HepG2 (cell line): ENCODE results near the gene AHSA1. TPM values are rescaled to one million over a fixed set of nuclear protein-coding genes. Genes with fewer than 3 reads are reported as not detected.

Experiments
- ATAC-seq: fragments of 200-7000 bp; cut with Tn5 transposase; 3 replicates; pipeline ENCODE4 v1.9.1; 2020; ENCODE audit warnings: mild to moderate bottlenecking, moderate library complexity
- BruUV-seq: library from RNA; stranded (reverse); fragments of 400-500 nt; replicated peaks from 2 replicates; lab custom pipeline; 2021; lab: Mats Ljungman, UMichigan
- CTCF ChIA-PET: fragments of 300-600 bp; formaldehyde crosslinking; extraction: SDS; loops from one replicate; lab custom pipeline; 2021; ENCODE audit warnings: low total read pairs, inconsistent platforms, low intra/inter-chr PET ratio; lab: Yijun Ruan, JAX
- POLR2A ChIA-PET: fragments of 350-600 bp; sonication (Branson Sonifier 250); formaldehyde crosslinking; loops from one replicate; lab custom pipeline; 2020; ENCODE audit warnings: antibody characterized with exemption, inconsistent platforms; lab: Yijun Ruan, JAX
- DNase-seq: peaks from one replicate; pipeline ENCODE4 v3.0.0-alpha.2; 2015; ENCODE audit warnings: low spot score
- FAIRE-seq: peaks from 3 replicates; lab custom pipeline; 2011; peaks lifted over from hg19 to GRCh38; lab: Jason Lieb, UNC
- H2AFZ ChIP-seq: one replicate; pipeline ENCODE4 v1.6.1; 2011; ENCODE audit warnings: low read length, inconsistent platforms
- H3K27ac ChIP-seq: fragments of 300-600 bp; 3 replicates; pipeline ENCODE4 v1.8.0; 2011; ENCODE audit warnings: mixed run types, mild to moderate bottlenecking, mixed read lengths, low read length, inconsistent platforms; ENCODE audit not compliant: insufficient read depth; ENCODE audit errors: extremely low read length
- H3K27me3 ChIP-seq, 2 experiments: fragments of 200-600 bp in 1 of 2; 2 replicates in 1 of 2; 3 replicates in 1 of 2; pipeline versions ENCODE4 v1.6.0 to v1.8.0; 2011; ENCODE audit warnings: low read length in 2 of 2, mild to moderate bottlenecking in 2 of 2, moderate library complexity in 2 of 2, inconsistent platforms in 1 of 2; ENCODE audit not compliant: insufficient read depth in 2 of 2, control insufficient read depth in 1 of 2
- H3K36me3 ChIP-seq, 2 experiments: fragments of 200-600 bp in 1 of 2; replicated peaks in 1 of 2; 2 replicates in 1 of 2; 3 replicates in 1 of 2; pipeline versions ENCODE4 v1.5.1 to v1.8.0; 2011; ENCODE audit warnings: low read length in 2 of 2, inconsistent platforms in 1 of 2; ENCODE audit not compliant: insufficient read depth in 2 of 2, control insufficient read depth in 1 of 2
- H3K4me1 ChIP-seq: 2 replicates; pipeline ENCODE4 v1.5.1; 2012; ENCODE audit warnings: low read length, inconsistent platforms; ENCODE audit not compliant: insufficient read depth
- H3K4me2 ChIP-seq: 2 replicates; pipeline ENCODE4 v1.6.0; 2011; ENCODE audit warnings: low read depth, low read length, inconsistent platforms
- H3K4me3 ChIP-seq, 3 experiments: fragments of 200-600 bp in 1 of 3; sonication (generic), shearing (Covaris generic) in 1 of 3; replicated peaks in 1 of 3; 2 replicates each; pipeline ENCODE4 v1.5.1; 2011 to 2016; ENCODE audit warnings: low read length in 3 of 3, inconsistent platforms in 2 of 3, low read depth in 2 of 3, mild to moderate bottlenecking in 2 of 3, control low read depth in 1 of 3, mixed read lengths in 1 of 3; ENCODE audit not compliant: insufficient read depth in 1 of 3
- H3K79me2 ChIP-seq: one replicate; pipeline ENCODE4 v1.6.1; 2011; ENCODE audit warnings: low read length, inconsistent platforms; ENCODE audit not compliant: insufficient read depth
- H3K9ac ChIP-seq: 2 replicates; pipeline ENCODE4 v1.6.0; 2011; ENCODE audit warnings: mild to moderate bottlenecking, low read depth, low read length, inconsistent platforms; ENCODE audit not compliant: insufficient read depth
- H3K9me3 ChIP-seq: 2 replicates; pipeline ENCODE4 v1.5.1; 2012; ENCODE audit warnings: mild to moderate bottlenecking, low read length
- H4K20me1 ChIP-seq: 2 replicates; pipeline ENCODE4 v1.6.0; 2011; ENCODE audit warnings: inconsistent platforms, mild to moderate bottlenecking, low read length, moderate library complexity; ENCODE audit not compliant: insufficient read depth
- CERS6 ChIP-seq: sonication (generic); formaldehyde crosslinking; IDR thresholded peaks from 2 replicates; pipeline ENCODE4 v1.5.0; 2020; ENCODE audit warnings: missing genetic modification reagents
- HNRNPL ChIP-seq: fragments of 200-400 bp; formaldehyde crosslinking; IDR thresholded peaks from 2 replicates; pipeline ENCODE4 v1.6.1; 2017; ENCODE audit warnings: mild to moderate bottlenecking, low read depth, low read length
- MIER3 ChIP-seq: IDR thresholded peaks from 2 replicates; pipeline ENCODE4 v1.6.1; 2016; ENCODE audit warnings: missing compliant biosample characterization, borderline replicate concordance
- TOPORS ChIP-seq: sonication (generic); formaldehyde crosslinking; IDR thresholded peaks from 2 replicates; pipeline ENCODE4 v1.8.0; 2023; ENCODE audit warnings: mild to moderate bottlenecking, missing genetic modification reagents
- ZBTB20 ChIP-seq: sonication (generic); formaldehyde crosslinking; IDR thresholded peaks from 2 replicates; pipeline ENCODE4 v1.8.1; 2023; ENCODE audit warnings: missing genetic modification reagents, low read depth, mild to moderate bottlenecking, borderline replicate concordance
- ZBTB38 ChIP-seq: sonication (generic); formaldehyde crosslinking; IDR thresholded peaks from 2 replicates; pipeline ENCODE4 v1.5.1; 2020; ENCODE audit warnings: mild to moderate bottlenecking, missing genetic modification reagents
- ZNF598 ChIP-seq: sonication (generic); formaldehyde crosslinking; IDR thresholded peaks from 2 replicates; pipeline ENCODE4 v1.5.1; 2020; ENCODE audit warnings: mild to moderate bottlenecking, missing genetic modification reagents, borderline replicate concordance
- WGBS: methylation state at CpG from one replicate; pipeline ENCODE4 v1.1.6; 2017; ENCODE audit warnings: low lambda C conversion rate; 5-methylcytosine and 5-hydroxymethylcytosine counted together
- in situ Hi-C: cut with HindIII; loops from 2 replicates; pipeline ENCODE4 v1.10.0; 2017; ENCODE audit warnings: low pct_unique_long_range_greater_than_20kb; ENCODE audit not compliant: extremely low pct_ligation_motif_present
- intact Hi-C: fragments of 100-400 bp; cut with micrococcal nuclease; formaldehyde crosslinking; loops from one replicate; pipeline ENCODE4 v1.10.0; 2022; ENCODE audit not compliant: unreplicated experiment
- polyA plus RNA-seq, 8 experiments: library from polyadenylated mRNA; depleted of rRNA in 3 of 8; stranded (reverse) in 7 of 8; unstranded in 1 of 8; fragments of >200 nt; fragmentation: Illumina TruSeq in 4 of 8; extraction: Trizol in 4 of 8; gene quantifications; 2 replicates each; pipeline versions ENCODE4 v1.2.1 to v1.2.3, GENCODE V29; 2011 to 2016; ENCODE audit warnings: low read depth in 4 of 8, missing spikeins in 1 of 8, mixed read lengths in 1 of 8; ENCODE audit not compliant: insufficient read depth in 1 of 8
- total RNA-seq, 5 experiments: library from RNA; depleted of rRNA; stranded (reverse); fragments of >200 nt; fragmentation: Illumina TruSeq; extraction: Trizol; gene quantifications; 2 replicates each; pipeline ENCODE4 v1.2.3, GENCODE V29; 2016; ENCODE audit warnings: low read depth in 1 of 5

Gene AHSA1
- total and polyA plus RNA-seq, 2 of the 13 experiments (the other 11 are each of a cell fraction or from before 2014, with no cell fraction given), result 113 to 241 TPM

DNA sequence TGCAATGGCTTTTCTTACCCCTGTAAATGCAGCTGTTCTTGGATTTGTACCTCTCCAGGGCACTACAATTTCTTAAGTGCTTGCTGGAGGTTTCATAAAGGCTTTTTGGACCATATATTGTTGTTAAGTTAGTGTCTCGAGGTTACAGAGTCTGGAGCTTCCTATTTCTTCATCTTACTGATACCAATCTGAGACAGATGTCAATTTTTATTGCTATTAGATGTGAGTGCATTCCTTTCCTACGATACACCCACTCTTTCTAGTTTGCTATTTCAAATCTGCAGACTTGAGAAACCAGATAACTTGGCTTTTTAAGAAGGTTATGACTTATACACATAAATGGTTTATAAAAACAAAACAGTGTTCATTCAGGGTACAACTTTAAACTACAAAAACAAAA lies 36.7 kb upstream of the AHSA1 start:
- no peaks in the 10 kb centered on the region for H3K4me1 ChIP-seq
- no peak for TF ChIP-seq HNRNPL
- H3K4me2 ChIP-seq, result no peak overlapping the region
- no peaks in the 10 kb centered on the region for H3K79me2 ChIP-seq
- intact Hi-C loops (no loop called here), in situ Hi-C loops (no loop called here)
- no peak overlapping the region for H3K9ac ChIP-seq
- no peak overlapping the region for H3K4me3 ChIP-seq
- CTCF ChIA-PET, result no interaction called here
- FAIRE-seq (no peak), ATAC-seq (no peak), DNase-seq (no peak)
- 48% methylated on average over 2 of the region's 2 CpGs for WGBS
- no peak overlapping the region for H3K27ac ChIP-seq
- POLR2A ChIA-PET, result no interaction called here
- no peak overlapping the region for H2AFZ ChIP-seq
- H3K9me3 ChIP-seq, result peaks cover 14% of the 10 kb centered on the region
- BruUV-seq, result no TSS peak
- no peaks in the 10 kb centered on the region for H3K27me3 ChIP-seq
- no peaks in the 10 kb centered on the region for H4K20me1 ChIP-seq
- H3K36me3 ChIP-seq, result peaks cover 2 to 19% of the 10 kb centered on the region in 2 experiments; a peak in 3 of 5 replicates

GRCh38 chr14:77423423-77423822 lies 34.5 kb upstream of the AHSA1 start, which contains the start of gene NOXRED1:
TSS of gene NOXRED1 (minus strand) at chr14:77423523. CDS start at chr14:77422889, 634 bp downstream.
- no peak for DNase-seq
- H3K36me3 ChIP-seq, result peaks cover 4 to 40% of the 10 kb centered on the region in 2 experiments
- BruUV-seq, result no TSS peak
- no peak within 1 kb of the TSS for H3K4me3 ChIP-seq
- H3K9me3 ChIP-seq, result peaks cover 14% of the 10 kb centered on the region
- H3K27me3 ChIP-seq, result no peaks in the 10 kb centered on the region
- ChIA-PET POLR2A (no interaction called here), CTCF (no interaction called here)
- H3K9ac ChIP-seq, result no peak within 1 kb of the TSS
- H3K79me2 ChIP-seq, result no peaks in the 10 kb centered on the region
- no peak within 1 kb of the TSS for H3K4me2 ChIP-seq
- in situ Hi-C loops (no loop called here), intact Hi-C loops (no loop called here)
- ATAC-seq, result no peak
- no peaks in the 10 kb centered on the region for H4K20me1 ChIP-seq
- H2AFZ ChIP-seq, result no peak within 1 kb of the TSS
- no peaks in the 10 kb centered on the region for H3K4me1 ChIP-seq
- FAIRE-seq, result no peak
- whole genome bisulfite sequencing, result 100% methylated on average over 1 of the region's 1 CpG
- H3K27ac ChIP-seq, result no peak within 1 kb of the TSS
- TF ChIP-seq CERS6 (CRISPR knock-in tag) (no peak), MIER3 (CRISPR knock-in tag) (no peak), ZBTB20 (no peak), ZNF598 (CRISPR knock-in tag) (no peak), ZBTB38 (CRISPR knock-in tag) (no peak), TOPORS (CRISPR knock-in tag) (no peak)
